Body of pancreas (tissue), 4 donors: Measurements from ENCODE around the gene IL1RL2. TPM values are rescaled to one million over a fixed set of nuclear protein-coding genes. Genes with fewer than 3 reads are reported as not detected.

Source experiments
- ATAC-seq: fragments of 150-250 bp; one replicate; pipeline ENCODE4 v1.9.1; 2016
- DNase-seq, 4 donors: peaks; one replicate each; pipeline ENCODE4 v3.0.0-alpha.2; 2019
- H3K27ac ChIP-seq, 4 donors: fragments of 200-600 bp; sonication (generic); 1 replicate in 3 of 4; 2 replicates in 1 of 4; pipeline versions ENCODE4 v1.5.1 to v1.6.1; 2016 to 2019; ENCODE audit warnings: mild to moderate bottlenecking in 1 of 4, mixed read lengths in 1 of 4, moderate library complexity in 1 of 4
- H3K27me3 ChIP-seq, 2 donors: fragments of 200-600 bp; sonication (generic); one replicate each; pipeline ENCODE4 v1.6.0; 2016; ENCODE audit warnings: mild to moderate bottlenecking in 1 of 2
- H3K36me3 ChIP-seq, 2 donors: fragments of 200-600 bp; sonication (generic); replicated peaks in 1 of 2; 2 replicates each; pipeline ENCODE4 v1.5.1; 2016; ENCODE audit warnings: low read depth in 2 of 2; ENCODE audit not compliant: insufficient read depth in 1 of 2
- H3K4me1 ChIP-seq: fragments of 200-600 bp; sonication (generic); one replicate; pipeline ENCODE4 v1.6.0; 2016
- H3K4me3 ChIP-seq, 2 donors: fragments of 200-600 bp; sonication (generic); 1 replicate in 1 of 2; 2 replicates in 1 of 2; pipeline ENCODE4 v1.5.1; 2016 to 2019
- H3K9me3 ChIP-seq, 3 donors: fragments of 200-600 bp; sonication (generic); 1 replicate in 2 of 3; 2 replicates in 1 of 3; pipeline ENCODE4 v1.5.1; 2016
- POLR2A ChIP-seq, 3 donors: fragments of 450-650 bp; IDR thresholded peaks; one replicate each; pipeline ENCODE4 v1.6.1; 2016; ENCODE audit warnings: antibody characterized with exemption in 3 of 3, mild to moderate bottlenecking in 2 of 3
- WGBS, 2 donors: methylation state at CpG; one replicate each; pipeline ENCODE4 v1.1.5; 2017; 5-methylcytosine and 5-hydroxymethylcytosine counted together
- intact Hi-C: fragments of 100-400 bp; cut with DNase I; formaldehyde crosslinking; loops from one replicate; pipeline ENCODE4 v1.15.1; 2023
- total RNA-seq, 2 donors: library from RNA; depleted of rRNA; stranded (reverse); fragments of >200 nt; gene quantifications; one replicate each; pipeline ENCODE4 v1.1.0, GENCODE V29; 2016
- TF ChIP-seq, protein P1 (sequence below), 7 experiments: fragments of 450-650 bp in 4 of 7; fragments of 200-600 bp in 3 of 7; sonication (generic) in 3 of 7; IDR thresholded peaks; one replicate each; pipeline ENCODE4 v1.5.1; 2016 to 2019; ENCODE audit warnings: antibody characterized with exemption in 7 of 7

Gene IL1RL2
- total RNA-seq, 2 donors from 2014 or later = 0.52 TPM; not detected in 1

DNA sequence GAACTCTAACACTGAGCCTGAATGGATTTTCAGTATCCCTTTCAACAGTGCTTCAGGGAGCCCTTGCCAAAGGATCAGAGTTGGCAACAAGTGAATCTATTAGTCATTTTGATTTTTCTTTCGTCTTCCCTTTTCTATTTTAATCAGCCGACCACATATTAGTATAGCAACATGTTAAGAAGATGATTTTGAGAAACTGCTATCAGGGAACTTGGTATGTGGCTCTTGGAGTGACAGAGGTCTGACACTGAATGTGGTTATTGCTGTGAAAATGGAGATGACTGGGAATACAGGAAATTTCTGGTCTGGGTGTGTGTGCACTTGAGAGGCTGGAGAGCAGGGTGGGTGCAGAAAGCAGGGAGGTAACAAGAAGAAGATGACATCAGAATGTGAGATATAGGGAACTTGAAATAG, 95.9 kb downstream of the IL1RL2 start:
- 48 to 64% methylated on average over 2 of the region's 2 CpGs for WGBS, 2 donors
- DNase-seq = no peak
- no peaks in the 10 kb centered on the region for H3K27me3 ChIP-seq
- no peak overlapping the region for H3K27ac ChIP-seq
- H3K9me3 ChIP-seq = no peaks in the 10 kb centered on the region
- no peaks in the 10 kb centered on the region for H3K36me3 ChIP-seq
- H3K4me1 ChIP-seq = no peaks in the 10 kb centered on the region
- intact Hi-C loops = no loop called here
- ATAC-seq = no peak
- TF ChIP-seq, protein P1, sequence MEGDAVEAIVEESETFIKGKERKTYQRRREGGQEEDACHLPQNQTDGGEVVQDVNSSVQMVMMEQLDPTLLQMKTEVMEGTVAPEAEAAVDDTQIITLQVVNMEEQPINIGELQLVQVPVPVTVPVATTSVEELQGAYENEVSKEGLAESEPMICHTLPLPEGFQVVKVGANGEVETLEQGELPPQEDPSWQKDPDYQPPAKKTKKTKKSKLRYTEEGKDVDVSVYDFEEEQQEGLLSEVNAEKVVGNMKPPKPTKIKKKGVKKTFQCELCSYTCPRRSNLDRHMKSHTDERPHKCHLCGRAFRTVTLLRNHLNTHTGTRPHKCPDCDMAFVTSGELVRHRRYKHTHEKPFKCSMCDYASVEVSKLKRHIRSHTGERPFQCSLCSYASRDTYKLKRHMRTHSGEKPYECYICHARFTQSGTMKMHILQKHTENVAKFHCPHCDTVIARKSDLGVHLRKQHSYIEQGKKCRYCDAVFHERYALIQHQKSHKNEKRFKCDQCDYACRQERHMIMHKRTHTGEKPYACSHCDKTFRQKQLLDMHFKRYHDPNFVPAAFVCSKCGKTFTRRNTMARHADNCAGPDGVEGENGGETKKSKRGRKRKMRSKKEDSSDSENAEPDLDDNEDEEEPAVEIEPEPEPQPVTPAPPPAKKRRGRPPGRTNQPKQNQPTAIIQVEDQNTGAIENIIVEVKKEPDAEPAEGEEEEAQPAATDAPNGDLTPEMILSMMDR (IDR thresholded peaks at IDR 0.05) = no peak
- TF ChIP-seq POLR2A (IDR thresholded peaks at IDR 0.05) = no peak
- H3K4me3 ChIP-seq = no peak overlapping the region

GRCh38 chr2:102283996-102284395, 97.2 kb downstream of the IL1RL2 start:
- intact Hi-C loops = no loop called here
- WGBS, 2 donors = 91 to 94% methylated on average over 1 of the region's 1 CpG

DNA sequence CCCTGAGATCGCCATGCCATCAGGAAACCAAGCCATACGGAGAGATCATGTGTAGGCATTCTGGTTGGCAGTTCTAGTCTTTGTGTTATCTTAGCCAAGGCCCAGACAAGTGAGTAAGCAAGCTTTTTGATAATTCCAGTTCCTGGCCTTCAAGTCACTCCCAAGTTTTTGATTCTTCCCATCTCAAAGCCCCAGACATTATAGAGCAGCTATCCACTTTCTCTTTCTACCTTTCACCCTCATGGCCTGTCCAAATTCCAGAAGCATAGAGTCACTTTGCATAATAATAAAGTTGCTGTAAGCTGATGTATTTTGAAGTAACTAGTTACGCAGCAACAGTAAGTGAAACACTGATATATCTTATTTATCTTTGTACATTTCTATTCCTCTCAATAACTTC, 97.8 kb downstream of the IL1RL2 start:
- WGBS, 2 donors = 84 to 89% methylated on average over 3 of the region's 3 CpGs
- TF ChIP-seq, protein P1 (IDR thresholded peaks at IDR 0.05) = no peak
- TF ChIP-seq POLR2A (IDR thresholded peaks at IDR 0.05) = no peak
- Histone ChIP-seq H3K4me3 (no peak overlapping the region), H3K27me3 (no peaks in the 10 kb centered on the region), H3K36me3 (no peaks in the 10 kb centered on the region), H3K9me3 (no peaks in the 10 kb centered on the region), H3K4me1 (no peaks in the 10 kb centered on the region), H3K27ac (no peak overlapping the region)
- intact Hi-C loops = no loop called here
- no peak for DNase-seq
- ATAC-seq = no peak

More at GRCh38 chr2:102283996-102284395, 97.2 kb downstream of the IL1RL2 start:
- no peaks in the 10 kb centered on the region for H3K27me3 ChIP-seq
- no peak overlapping the region for H3K27ac ChIP-seq
- no peaks in the 10 kb centered on the region for H3K9me3 ChIP-seq
- H3K36me3 ChIP-seq = no peaks in the 10 kb centered on the region
- no peak overlapping the region for H3K4me3 ChIP-seq
- ATAC-seq (no peak), DNase-seq (no peak)
- H3K4me1 ChIP-seq = no peaks in the 10 kb centered on the region
- TF ChIP-seq POLR2A (IDR thresholded peaks at IDR 0.05) = no peak
- TF ChIP-seq, protein P1 (IDR thresholded peaks at IDR 0.05) = no peak

- WGBS, 2 donors = 80 to 85% methylated on average over 2 of the region's 2 CpGs
- no peak for DNase-seq
Observed at GRCh38 chr2:102285368-102285767, 98.5 kb downstream of the IL1RL2 start.

GRCh38 chr2:102286041-102286440, 99.2 kb downstream of the IL1RL2 start:
- TF ChIP-seq, protein P1 (IDR thresholded peaks at IDR 0.05) = no peak
- no peak for TF ChIP-seq POLR2A (IDR thresholded peaks at IDR 0.05)
- Histone ChIP-seq H3K27me3 (no peaks in the 10 kb centered on the region), H3K4me3 (no peak overlapping the region), H3K9me3 (no peaks in the 10 kb centered on the region), H3K36me3 (no peaks in the 10 kb centered on the region), H3K4me1 (no peaks in the 10 kb centered on the region), H3K27ac (no peak overlapping the region)
- intact Hi-C loops = no loop called here
- WGBS, 2 donors = 56 to 66% methylated on average over 3 of the region's 3 CpGs
- DNase-seq = no peak
- ATAC-seq = no peak

More at GRCh38 chr2:102285368-102285767, 98.5 kb downstream of the IL1RL2 start:
- intact Hi-C loops = no loop called here
- Histone ChIP-seq H3K9me3 (no peaks in the 10 kb centered on the region), H3K4me1 (no peaks in the 10 kb centered on the region), H3K36me3 (no peaks in the 10 kb centered on the region), H3K27me3 (no peaks in the 10 kb centered on the region), H3K27ac (no peak overlapping the region), H3K4me3 (no peak overlapping the region)
- TF ChIP-seq, protein P1 (IDR thresholded peaks at IDR 0.05) = no peak
- no peak for TF ChIP-seq POLR2A (IDR thresholded peaks at IDR 0.05)
- no peak for ATAC-seq
